GM19395 (cell line): ENCODE measurements around the gene ABHD17C.
A peak's percentile ranks its signal among the peaks of the same experiment; 100 is the strongest.
"Not testable (repeated sequence)": the region's sequence is repeated elsewhere in the genome, so short reads cannot be mapped to it uniquely, and the experiment has no call there.

Source experiments
- ATAC-seq: cut with Tn5 transposase; IDR thresholded peaks from one replicate; pipeline ENCODE4 v1.9.1; 2021; ENCODE audit warnings: mild to moderate bottlenecking, moderate library complexity; ENCODE audit not compliant: unreplicated experiment

ABHD17C gene

GRCh38 chr15:80695099-80695910 lies at the start of gene ABHD17C:
Gene ABHD17C, plus strand, starts transcription at chr15:80695310. Its CDS starts 120 bp downstream, at chr15:80695430.
- peak; percentile 67 for ATAC-seq

- ATAC-seq = no peak
These were observed 49.5 kb upstream of the ABHD17C start for GRCh38 chr15:80645494-80646065.

- not testable (repeated sequence) for ATAC-seq
These were observed 47.7 kb upstream of the ABHD17C start for GRCh38 chr15:80647424-80647823.

GRCh38 chr15:80654299-80654698 lies 40.8 kb upstream of the ABHD17C start:
- ATAC-seq = no peak

- ATAC-seq = no peak
These were observed 35.7 kb upstream of the ABHD17C start for GRCh38 chr15:80659375-80659774.

GRCh38 chr15:80660119-80660518 lies 35.0 kb upstream of the ABHD17C start:
- no peak for ATAC-seq

- ATAC-seq = no peak
These were observed 33.0 kb upstream of the ABHD17C start for GRCh38 chr15:80662129-80662528.

GRCh38 chr15:80662757-80663553 lies 32.2 kb upstream of the ABHD17C start:
- no peak for ATAC-seq

GRCh38 chr15:80665151-80665550 lies 30.0 kb upstream of the ABHD17C start:
- no peak for ATAC-seq

GRCh38 chr15:80667936-80668335 lies 27.2 kb upstream of the ABHD17C start:
- ATAC-seq = no peak

GRCh38 chr15:80668546-80669236 lies 26.4 kb upstream of the ABHD17C start:
- no peak for ATAC-seq

GRCh38 chr15:80669663-80670273 lies 25.3 kb upstream of the ABHD17C start:
- ATAC-seq = peak; percentile 54

GRCh38 chr15:80673561-80674244 lies 21.4 kb upstream of the ABHD17C start:
- no peak for ATAC-seq

GRCh38 chr15:80674245-80674614 lies 20.9 kb upstream of the ABHD17C start:
- no peak for ATAC-seq

GRCh38 chr15:80677041-80677440 lies 18.1 kb upstream of the ABHD17C start:
- ATAC-seq = no peak

GRCh38 chr15:80679167-80679803 lies 15.8 kb upstream of the ABHD17C start:
- ATAC-seq = no peak

GRCh38 chr15:80679804-80680175 lies 15.3 kb upstream of the ABHD17C start:
- ATAC-seq = no peak

- ATAC-seq = no peak
These were observed 12.9 kb upstream of the ABHD17C start for GRCh38 chr15:80682201-80682600.

- ATAC-seq = no peak
These were observed 10.4 kb upstream of the ABHD17C start for GRCh38 chr15:80684697-80685096.

- ATAC-seq = no peak
These were observed 9.5 kb upstream of the ABHD17C start for GRCh38 chr15:80685628-80686027.
